SH-SY5Y (cell line): Measurements from ENCODE around the gene PRDM5.

Experiments used
- GATA2 ChIP-seq: IDR thresholded peaks from 2 replicates; pipeline ENCODE4 v1.6.1; 2011; ENCODE audit warnings: mild to moderate bottlenecking, low read depth, low read length
- GATA3 ChIP-seq: IDR thresholded peaks from 2 replicates; pipeline ENCODE4 v1.6.1; 2011; ENCODE audit warnings: low read depth, mild to moderate bottlenecking, low read length, moderate library complexity

GRCh38 chr4:120718979-120719566 lies 203.5 kb downstream of the PRDM5 start:
- no peak for TF ChIP-seq GATA3
- no peak for TF ChIP-seq GATA2
